ENCODE data around the gene PTPN11.
"Not testable (repeated sequence)": the region's sequence is repeated elsewhere in the genome, so short reads cannot be mapped to it uniquely, and the experiment has no call there.

The PTPN11 gene

DNA sequence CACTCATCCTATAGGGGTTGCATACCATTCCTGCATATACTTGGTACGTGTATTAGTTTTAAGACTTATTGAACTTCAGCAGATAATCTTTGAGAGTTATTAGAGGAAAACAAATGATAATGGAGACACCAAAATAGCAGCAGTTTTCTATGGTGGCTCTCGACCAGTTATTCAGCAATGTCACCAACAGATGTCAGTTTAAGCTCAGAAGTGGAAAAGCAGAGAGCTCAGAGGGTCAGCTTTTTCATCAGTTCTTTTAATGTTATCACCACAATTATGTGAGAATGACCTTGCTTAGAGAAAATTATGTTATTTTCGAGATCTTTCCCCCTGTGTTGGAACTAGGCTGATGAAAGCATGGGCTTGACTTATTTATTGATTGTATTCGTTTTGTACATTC lies 32.0 kb downstream of the PTPN11 start:
- no peak for TF ChIP-seq CTCF (conservative IDR thresholded peaks at IDR 0.05; ENCODE audit: control insufficient read depth, insufficient read depth, low read depth, low read length)
- H3K4me3 ChIP-seq (ENCODE audit: control insufficient read depth, low read depth, low read length): no peak overlapping the region

GRCh38 chr12:112456029-112456428 lies 37.3 kb downstream of the PTPN11 start:
- no peak for TF ChIP-seq CTCF (conservative IDR thresholded peaks at IDR 0.05; ENCODE audit: control insufficient read depth, insufficient read depth, low read depth, low read length)
- no peak for DNase-seq (ENCODE audit: low read depth)

More for the DNA sequence above, 32.0 kb downstream of the PTPN11 start:
- DNase-seq (ENCODE audit: low read depth): no peak

DNA sequence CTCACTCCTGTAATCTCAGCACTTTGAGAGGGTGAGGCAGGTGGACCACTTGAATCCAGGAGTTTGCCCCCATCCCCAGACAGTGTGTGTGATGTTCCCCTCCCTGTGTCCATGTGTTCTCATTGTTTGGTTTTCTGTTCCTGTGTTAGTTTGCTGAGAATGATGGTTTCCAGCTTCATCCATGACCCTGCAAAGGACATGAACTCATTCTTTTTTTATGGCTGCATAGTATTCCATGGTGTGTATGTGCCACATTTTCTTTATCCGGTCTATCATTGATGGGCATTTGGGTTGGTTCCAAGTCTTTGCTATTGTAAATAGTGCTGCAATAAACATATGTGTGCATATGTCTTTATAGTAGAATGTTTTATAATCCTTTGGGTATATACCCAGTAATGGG lies 38.4 kb downstream of the PTPN11 start:
- not testable (repeated sequence) for DNase-seq (ENCODE audit: low read depth); H3K4me3 ChIP-seq (ENCODE audit: control insufficient read depth, low read depth, low read length)

More at GRCh38 chr12:112456029-112456428, 37.3 kb downstream of the PTPN11 start:
- no peak overlapping the region for H3K4me3 ChIP-seq (ENCODE audit: control insufficient read depth, low read depth, low read length)

- DNase-seq (ENCODE audit: low read depth): no peak
- no peak for TF ChIP-seq CTCF (conservative IDR thresholded peaks at IDR 0.05; ENCODE audit: control insufficient read depth, insufficient read depth, low read depth, low read length)
- H3K4me3 ChIP-seq (ENCODE audit: control insufficient read depth, low read depth, low read length): no peak overlapping the region
Measured at GRCh38 chr12:112458330-112458729, 39.6 kb downstream of the PTPN11 start.

DNA sequence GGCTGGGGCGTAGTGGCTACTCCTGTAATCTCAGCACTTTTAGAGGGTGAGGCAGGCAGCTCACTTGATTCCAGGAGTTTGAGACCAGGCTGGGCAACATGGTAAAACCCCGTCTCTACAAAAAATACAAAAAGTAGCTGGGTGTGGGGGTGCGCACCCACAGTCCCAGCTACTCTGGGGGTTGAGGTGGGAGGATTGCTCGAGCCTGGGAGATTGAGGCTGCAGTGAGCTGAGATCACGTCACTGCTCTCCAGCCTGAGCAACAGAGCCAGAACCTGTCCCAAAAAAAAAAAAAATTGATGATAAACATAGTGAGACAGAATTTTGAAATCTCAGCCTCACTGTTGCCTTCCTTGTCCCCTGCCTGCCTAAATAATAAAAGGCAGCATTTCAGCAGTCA lies 40.0 kb downstream of the PTPN11 start:
- no peak overlapping the region for H3K4me3 ChIP-seq (ENCODE audit: control insufficient read depth, low read depth, low read length)
- TF ChIP-seq CTCF (conservative IDR thresholded peaks at IDR 0.05; ENCODE audit: control insufficient read depth, insufficient read depth, low read depth, low read length): no peak
- no peak for DNase-seq (ENCODE audit: low read depth)

- no peak for DNase-seq (ENCODE audit: low read depth)
- H3K4me3 ChIP-seq (ENCODE audit: control insufficient read depth, low read depth, low read length): no peak overlapping the region
- TF ChIP-seq CTCF (conservative IDR thresholded peaks at IDR 0.05; ENCODE audit: control insufficient read depth, insufficient read depth, low read depth, low read length): no peak
Measured at GRCh38 chr12:112463478-112463877, 44.7 kb downstream of the PTPN11 start.

- no peak for TF ChIP-seq CTCF (conservative IDR thresholded peaks at IDR 0.05; ENCODE audit: control insufficient read depth, insufficient read depth, low read depth, low read length)
- no peak overlapping the region for H3K4me3 ChIP-seq (ENCODE audit: control insufficient read depth, low read depth, low read length)
- DNase-seq (ENCODE audit: low read depth): no peak
Measured at GRCh38 chr12:112464605-112465004, 45.9 kb downstream of the PTPN11 start.

All from fibroblast of mammary gland (primary cell).